Prostate gland (tissue), 2 donors: Measurements from ENCODE around the gene DTX3L.

Experiments
- POLR2A ChIP-seq: fragments of 450-650 bp; IDR thresholded peaks from one replicate; pipeline ENCODE4 v1.6.1; 2016; ENCODE audit warnings: antibody characterized with exemption, mild to moderate bottlenecking
- POLR2AphosphoS5 ChIP-seq: sonication (generic); formaldehyde crosslinking; IDR thresholded peaks from one replicate; pipeline ENCODE4 v1.6.1; 2017; ENCODE audit warnings: antibody characterized with exemption
- TF ChIP-seq, protein P1 (sequence below), 4 experiments: fragments of 200-600 bp in 2 of 4; fragments of 450-650 bp in 2 of 4; sonication (generic) in 2 of 4; IDR thresholded peaks; 1 replicate in 3 of 4; 2 replicates in 1 of 4; pipeline ENCODE4 v1.5.1; 2016 to 2019; ENCODE audit warnings: antibody characterized with exemption in 4 of 4, mild to moderate bottlenecking in 2 of 4, moderate library complexity in 2 of 4

DNA sequence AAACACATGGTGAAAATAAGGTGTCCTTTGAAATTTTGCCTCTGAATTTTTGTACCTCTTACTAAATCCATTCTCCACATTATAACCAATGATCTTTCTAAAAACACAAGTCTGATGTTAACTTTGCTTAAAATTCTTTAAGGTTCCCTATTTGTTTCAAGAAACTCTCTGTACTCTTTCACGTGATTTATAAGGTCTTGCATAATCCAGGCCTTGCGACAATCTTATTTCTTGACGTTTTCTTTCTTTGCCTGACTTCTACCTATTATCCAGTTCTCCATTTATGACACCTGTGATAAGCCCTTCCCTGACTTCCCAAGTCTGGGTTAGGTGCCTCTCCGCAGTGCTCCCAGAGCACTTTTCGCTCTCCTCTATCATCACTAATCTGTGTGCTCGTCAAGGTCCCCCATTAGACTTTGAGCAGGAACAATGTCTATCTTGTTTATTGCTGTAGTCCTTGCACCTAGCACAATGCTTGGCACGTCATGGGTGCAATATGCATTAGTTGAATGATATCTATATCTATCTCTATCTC is 25.1 kb upstream of the DTX3L start:
- TF ChIP-seq, protein P1, sequence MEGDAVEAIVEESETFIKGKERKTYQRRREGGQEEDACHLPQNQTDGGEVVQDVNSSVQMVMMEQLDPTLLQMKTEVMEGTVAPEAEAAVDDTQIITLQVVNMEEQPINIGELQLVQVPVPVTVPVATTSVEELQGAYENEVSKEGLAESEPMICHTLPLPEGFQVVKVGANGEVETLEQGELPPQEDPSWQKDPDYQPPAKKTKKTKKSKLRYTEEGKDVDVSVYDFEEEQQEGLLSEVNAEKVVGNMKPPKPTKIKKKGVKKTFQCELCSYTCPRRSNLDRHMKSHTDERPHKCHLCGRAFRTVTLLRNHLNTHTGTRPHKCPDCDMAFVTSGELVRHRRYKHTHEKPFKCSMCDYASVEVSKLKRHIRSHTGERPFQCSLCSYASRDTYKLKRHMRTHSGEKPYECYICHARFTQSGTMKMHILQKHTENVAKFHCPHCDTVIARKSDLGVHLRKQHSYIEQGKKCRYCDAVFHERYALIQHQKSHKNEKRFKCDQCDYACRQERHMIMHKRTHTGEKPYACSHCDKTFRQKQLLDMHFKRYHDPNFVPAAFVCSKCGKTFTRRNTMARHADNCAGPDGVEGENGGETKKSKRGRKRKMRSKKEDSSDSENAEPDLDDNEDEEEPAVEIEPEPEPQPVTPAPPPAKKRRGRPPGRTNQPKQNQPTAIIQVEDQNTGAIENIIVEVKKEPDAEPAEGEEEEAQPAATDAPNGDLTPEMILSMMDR (IDR thresholded peaks at IDR 0.05) = no peak
- TF ChIP-seq POLR2A (no peak), POLR2AphosphoS5 (no peak)
